Posterior vena cava (tissue), 2 donors: ENCODE data around the gene CDC42EP5. TPM values are rescaled to one million over a fixed set of nuclear protein-coding genes. Genes with fewer than 3 reads are reported as not detected.
"Not testable (repeated sequence)": the region's sequence is repeated elsewhere in the genome, so short reads cannot be mapped to it uniquely, and the experiment has no call there.

Experiments
- DNase-seq: peaks from one replicate; pipeline ENCODE4 v3.0.0-alpha.2; 2020; ENCODE audit warnings: low spot score
- intact Hi-C, 2 donors: fragments of 100-400 bp; cut with DNase I; formaldehyde crosslinking; loops; one replicate each; pipeline versions ENCODE4 v1.14.1 to v1.14.2; 2022 to 2023
- total RNA-seq, 2 donors: library from RNA; stranded (reverse); fragmentation: NEBNext Ultra II Directional; extraction: Animal tissue kit (Norgen Biotek cat#: 25700); gene quantifications; one replicate each; pipeline ENCODE4 v1.2.1, GENCODE V29; 2021
- donor health status: DM: yes; HTN: yes; CAD: no.
- donor health status: DM: yes; HTN: yes; CAD: no.

Gene CDC42EP5
- total RNA-seq, 2 donors from 2014 or later: 24.8 to 25.7 TPM

DNA sequence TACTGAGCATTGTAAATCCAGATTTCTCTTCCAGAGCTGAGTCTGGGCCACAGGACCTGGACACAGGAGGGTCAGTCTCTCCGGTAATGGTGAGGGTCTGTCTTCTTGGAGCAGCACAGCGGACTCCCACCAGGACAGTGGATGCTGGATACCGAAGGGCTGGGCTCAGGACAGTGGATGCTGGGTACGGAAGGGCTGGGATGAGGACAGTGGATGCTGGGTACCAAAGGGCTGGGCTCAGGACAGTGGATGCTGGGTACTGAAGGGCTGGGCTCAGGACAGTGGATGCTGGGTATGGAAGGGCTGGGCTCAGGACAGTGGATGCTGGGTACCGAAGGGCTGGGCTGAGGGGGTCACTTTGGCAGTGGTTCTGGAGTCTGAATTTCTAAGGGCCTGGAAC lies 20.0 kb upstream of the CDC42EP5 start:
- peak; percentile 56 for DNase-seq
- intact Hi-C loops: not testable (repeated sequence)

GRCh38 chr19:54492568-54492967 lies 19.5 kb upstream of the CDC42EP5 start:
- DNase-seq: peak; percentile 40
- intact Hi-C loops: no loop called here

GRCh38 chr19:54489766-54490165 lies 16.7 kb upstream of the CDC42EP5 start:
- DNase-seq: peak; percentile 20
- intact Hi-C loops: no loop called here

DNA sequence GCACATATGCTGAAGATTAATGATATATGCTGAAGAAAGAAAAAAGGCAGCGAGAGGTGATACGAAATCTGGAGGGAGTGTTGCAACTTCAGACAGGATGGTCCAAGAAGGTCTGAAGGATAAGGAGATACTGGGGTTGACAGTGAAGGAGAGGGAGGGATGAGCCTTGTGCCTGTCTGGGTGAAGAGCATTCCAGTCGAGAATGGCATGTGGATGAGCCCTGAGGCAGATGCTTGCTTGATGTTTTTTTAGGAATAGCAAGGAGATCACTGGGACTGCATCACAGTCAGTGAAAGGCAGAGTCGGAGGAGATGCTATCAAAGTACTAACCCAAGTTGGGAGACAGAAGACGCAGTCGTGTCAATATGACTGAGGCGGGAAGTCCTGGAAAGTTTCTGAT lies 16.2 kb upstream of the CDC42EP5 start:
- intact Hi-C loops: no loop called here
- no peak for DNase-seq

DNA sequence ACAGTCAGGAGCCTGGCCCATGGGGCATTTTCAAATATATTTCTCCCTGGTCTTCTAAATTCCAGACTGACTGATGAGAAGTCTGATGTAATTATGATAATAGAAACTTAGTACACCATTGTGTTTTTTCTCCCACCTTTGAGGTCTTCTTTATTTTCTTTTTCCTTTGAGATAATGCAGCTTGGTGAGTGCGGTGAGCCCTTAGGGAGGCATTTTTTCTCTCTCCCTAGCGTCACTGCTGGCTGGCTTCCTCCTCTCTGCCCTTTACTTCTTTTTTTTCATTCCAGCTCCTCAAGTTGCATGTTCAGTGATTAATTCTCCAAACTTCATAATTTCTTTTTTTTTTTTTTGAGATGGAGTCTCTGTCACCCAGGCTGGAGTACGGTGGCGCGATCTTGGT lies 12.8 kb upstream of the CDC42EP5 start:
- DNase-seq: peak; percentile 23
- intact Hi-C loops: no loop called here

- intact Hi-C loops: no loop called here
- DNase-seq: peak; percentile 68
These were observed 11.4 kb upstream of the CDC42EP5 start for GRCh38 chr19:54484451-54484850.

DNA sequence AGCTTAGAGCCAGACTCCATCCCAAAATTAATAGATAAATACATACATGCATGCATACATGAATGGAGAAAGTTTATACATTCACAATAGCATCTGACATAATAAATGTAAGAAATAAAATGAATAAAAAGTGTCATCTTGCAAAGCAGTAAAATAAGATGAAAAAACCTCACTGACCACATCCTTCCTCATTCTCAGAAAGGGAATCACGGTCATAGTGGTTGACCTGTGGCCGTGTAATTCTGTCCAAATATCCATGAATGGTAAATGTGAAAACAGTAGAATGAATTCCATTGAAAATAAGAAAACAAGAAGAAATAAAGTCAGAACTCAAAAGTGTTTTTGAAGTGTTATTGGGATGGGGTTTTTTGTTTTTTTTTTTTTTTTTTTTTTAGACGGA lies 9.8 kb upstream of the CDC42EP5 start:
- no peak for DNase-seq
- intact Hi-C loops: no loop called here

- intact Hi-C loops: no loop called here
- peak; percentile 64 for DNase-seq
These were observed 8.3 kb upstream of the CDC42EP5 start for GRCh38 chr19:54481326-54481930.

DNA sequence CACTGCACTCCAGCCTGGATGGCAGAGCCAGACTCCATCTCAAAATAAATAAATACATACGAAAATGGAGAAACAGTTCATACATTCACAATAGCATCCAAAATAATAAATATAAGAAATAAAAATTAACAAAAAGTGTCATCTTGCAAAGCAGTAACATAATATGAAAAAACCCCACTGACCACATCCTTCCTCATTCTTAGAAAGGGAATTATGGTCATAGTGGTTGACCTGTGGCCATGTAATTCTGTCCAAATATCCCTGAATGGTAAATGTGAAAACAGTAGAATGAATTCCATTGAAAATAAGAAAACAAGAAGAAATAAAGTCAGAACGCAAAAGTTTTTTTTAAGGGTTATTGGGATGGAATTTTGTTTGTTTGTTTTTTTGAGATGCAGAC lies 7.0 kb upstream of the CDC42EP5 start:
- intact Hi-C loops: no loop called here
- no peak for DNase-seq

DNA sequence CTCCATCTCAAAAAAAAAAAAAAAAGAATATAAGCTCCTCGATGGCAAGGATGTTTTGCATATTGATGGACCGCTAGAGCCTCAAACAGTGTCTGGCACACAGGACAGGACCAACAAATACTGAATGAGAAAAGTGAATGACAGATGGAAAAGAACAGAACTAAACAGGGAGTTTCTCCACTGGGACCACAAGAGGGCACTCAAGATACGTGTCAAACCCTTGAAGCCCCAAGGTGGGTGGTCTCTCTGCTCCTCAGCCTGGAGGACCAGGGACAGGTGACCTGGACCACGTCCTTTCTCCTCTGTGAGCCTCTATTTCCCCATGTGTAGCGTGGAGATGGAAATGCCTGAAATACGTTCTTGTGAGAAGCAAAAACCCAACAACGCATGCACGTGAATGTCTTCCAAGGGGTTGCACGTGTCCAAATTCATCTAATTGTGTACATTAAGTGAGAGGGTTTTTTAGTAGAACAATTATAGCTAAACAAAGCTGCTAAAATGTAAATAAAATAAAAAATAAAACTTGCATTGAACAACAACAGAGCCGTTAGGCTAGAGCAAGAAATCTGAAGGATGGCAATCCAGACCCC lies 5.7 kb upstream of the CDC42EP5 start:
- intact Hi-C loops: loop anchor here in 1 of 2 donors (5.0 kb wide), 1 partner anchor 1241 kb away; no protein-coding TSS in a partner anchor
- DNase-seq: peak; percentile 31

DNA sequence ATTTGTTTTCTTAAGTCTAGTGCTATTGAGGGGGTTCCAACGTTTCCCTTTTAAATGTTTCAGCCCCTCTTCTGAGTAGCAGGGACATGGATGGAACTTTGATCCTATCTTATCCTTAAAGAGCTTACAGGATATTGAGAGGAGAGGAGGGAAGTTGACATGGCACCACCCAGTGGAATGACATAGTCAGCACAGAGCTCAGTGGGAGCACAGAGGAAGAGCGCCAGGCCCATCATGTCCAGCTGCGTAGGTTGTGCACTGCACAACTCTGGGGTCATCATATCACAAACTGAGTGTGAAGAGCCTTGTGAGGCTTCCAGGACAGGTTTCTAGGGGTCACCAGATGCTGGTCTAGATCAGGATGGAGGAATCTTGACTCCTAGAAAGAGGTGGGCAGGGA lies 4.6 kb upstream of the CDC42EP5 start:
- no peak for DNase-seq
- intact Hi-C loops: loop anchor here in 1 of 2 donors (5.0 kb wide), 1 partner anchor 1240 kb away; no protein-coding TSS in a partner anchor

- peak; percentile 66 for DNase-seq
- intact Hi-C loops: loop anchor here in 1 of 2 donors (5.0 kb wide), 1 partner anchor 1238 kb away; no protein-coding TSS in a partner anchor
These were observed 2.6 kb upstream of the CDC42EP5 start for GRCh38 chr19:54475706-54476105.

GRCh38 chr19:54473892-54474372 lies 836 bp upstream of the CDC42EP5 start:
- intact Hi-C loops: no loop called here

GRCh38 chr19:54470991-54471782 lies 1.9 kb downstream of the CDC42EP5 start:
- intact Hi-C loops: no loop called here

More at GRCh38 chr19:54473892-54474372, 836 bp upstream of the CDC42EP5 start:
- DNase-seq: peak; percentile 58

GRCh38 chr19:54470276-54470887 lies 2.7 kb downstream of the CDC42EP5 start:
- DNase-seq: peak; percentile 51
- intact Hi-C loops: no loop called here

More at GRCh38 chr19:54470991-54471782, 1.9 kb downstream of the CDC42EP5 start:
- peak; percentile 83 for DNase-seq

- intact Hi-C loops: loop anchor here in 1 of 2 donors (5.0 kb wide), 1 partner anchor 1133 kb away; the partner anchor contains the start of gene ZNF524
- peak; percentile 85 for DNase-seq
These were observed 3.6 kb downstream of the CDC42EP5 start for GRCh38 chr19:54469496-54469934.

GRCh38 chr19:54466110-54466480 lies 7.0 kb downstream of the CDC42EP5 start:
- peak; percentile 50 for DNase-seq
- intact Hi-C loops: loop anchor here in 1 of 2 donors (5.0 kb wide), 1 partner anchor 1136 kb away; the partner anchor contains the start of gene ZNF524

- DNase-seq: peak; percentile 80
- intact Hi-C loops: loop anchor here in 1 of 2 donors (5.0 kb wide), 1 partner anchor 1137 kb away; the partner anchor contains the start of gene ZNF524
These were observed 7.5 kb downstream of the CDC42EP5 start for GRCh38 chr19:54465426-54466109.
